Smooth muscle cell (in vitro differentiated cells): ENCODE measurements around the gene GSG1. TPM values are rescaled to one million over a fixed set of nuclear protein-coding genes. Genes with fewer than 3 reads are reported as not detected.
"Not testable (repeated sequence)": the region's sequence is repeated elsewhere in the genome, so short reads cannot be mapped to it uniquely, and the experiment has no call there.

Experiments
- DNase-seq: peaks from one replicate; lab custom pipeline; 2025; ENCODE audit not compliant: unreplicated experiment; lab: John Stamatoyannopoulos, UW
- H2AFZ ChIP-seq: fragments of 200-600 bp; sonication (generic); 2 replicates; pipeline ENCODE4 v1.6.0; 2016; ENCODE audit warnings: antibody characterized with exemption, low read depth, mild to moderate bottlenecking
- H3F3A ChIP-seq: fragments of 200-600 bp; sonication (generic); 2 replicates; pipeline ENCODE4 v1.6.0; 2017; ENCODE audit warnings: antibody characterized with exemption, low read depth
- H3K27ac ChIP-seq: fragments of 200-600 bp; sonication (generic); 2 replicates; pipeline ENCODE4 v1.5.1; 2016; ENCODE audit warnings: low read depth, mild to moderate bottlenecking
- H3K27me3 ChIP-seq: fragments of 200-600 bp; sonication (generic); 2 replicates; pipeline ENCODE4 v1.6.1; 2016; ENCODE audit warnings: low read depth, mild to moderate bottlenecking
- H3K36me3 ChIP-seq: fragments of 200-600 bp; sonication (generic); 2 replicates; pipeline ENCODE4 v1.5.1; 2016; ENCODE audit warnings: low read depth
- H3K4me1 ChIP-seq: fragments of 200-600 bp; sonication (generic); 2 replicates; pipeline ENCODE4 v1.5.1; 2016; ENCODE audit warnings: low read depth
- H3K4me2 ChIP-seq: fragments of 200-600 bp; sonication (generic); 2 replicates; pipeline ENCODE4 v1.6.0; 2016; ENCODE audit warnings: mild to moderate bottlenecking
- H3K4me3 ChIP-seq: fragments of 200-600 bp; sonication (generic); 2 replicates; pipeline ENCODE4 v1.5.1; 2016; ENCODE audit warnings: mild to moderate bottlenecking
- H3K79me2 ChIP-seq: fragments of 200-600 bp; sonication (generic); 2 replicates; pipeline ENCODE4 v1.6.0; 2016; ENCODE audit warnings: low read depth, mild to moderate bottlenecking
- H3K9ac ChIP-seq: fragments of 200-600 bp; sonication (generic); 2 replicates; pipeline ENCODE4 v1.6.0; 2016; ENCODE audit warnings: low read depth
- H3K9me3 ChIP-seq: fragments of 200-600 bp; sonication (generic); replicated peaks from 2 replicates; pipeline ENCODE4 v1.5.1; 2016; ENCODE audit warnings: low read depth
- H4K20me1 ChIP-seq: fragments of 200-600 bp; sonication (generic); 2 replicates; pipeline ENCODE4 v1.6.0; 2016; ENCODE audit warnings: low read depth
- WGBS: methylation state at CpG from one replicate; pipeline ENCODE4 v1.1.7; 2016; ENCODE audit warnings: low lambda C conversion rate; 5-methylcytosine and 5-hydroxymethylcytosine counted together
- polyA plus RNA-seq: library from polyadenylated mRNA; unstranded; fragments of >200 nt; fragmentation: Nextera tagmentation; extraction: Ambion mirVana; gene quantifications from 2 replicates; pipeline ENCODE4 v1.2.1, GENCODE V29; 2016
- total RNA-seq: library from RNA; depleted of rRNA; stranded (reverse); fragments of >200 nt; gene quantifications from 2 replicates; pipeline ENCODE4 v1.2.3, GENCODE V29; 2014
- TF ChIP-seq, protein P1 (sequence below): fragments of 200-600 bp; sonication (generic); IDR thresholded peaks from 2 replicates; pipeline ENCODE4 v1.5.1; 2017; ENCODE audit warnings: borderline replicate concordance, mild to moderate bottlenecking, antibody characterized with exemption; ENCODE audit not compliant: insufficient read depth, poor library complexity, severe bottlenecking

The GSG1 gene
- total and polyA plus RNA-seq, 2 experiments from 2014 or later = not detected

GRCh38 chr12:13062669-13063068, 40.8 kb downstream of the GSG1 start:
- Histone ChIP-seq H3K27ac (no peak overlapping the region), H4K20me1 (no peaks in the 10 kb centered on the region), H3K27me3 (no peaks in the 10 kb centered on the region), H3K9me3 (no peaks in the 10 kb centered on the region), H3K79me2 (no peaks in the 10 kb centered on the region), H2AFZ (no peak overlapping the region), H3K4me2 (no peak overlapping the region), H3K36me3 (no peaks in the 10 kb centered on the region), H3K4me3 (no peak overlapping the region), H3K9ac (no peak overlapping the region), H3F3A (no peaks in the 10 kb centered on the region), H3K4me1 (peaks cover 10% of the 10 kb centered on the region)
- WGBS = 92% methylated on average over 5 of the region's 5 CpGs
- TF ChIP-seq, protein P1, sequence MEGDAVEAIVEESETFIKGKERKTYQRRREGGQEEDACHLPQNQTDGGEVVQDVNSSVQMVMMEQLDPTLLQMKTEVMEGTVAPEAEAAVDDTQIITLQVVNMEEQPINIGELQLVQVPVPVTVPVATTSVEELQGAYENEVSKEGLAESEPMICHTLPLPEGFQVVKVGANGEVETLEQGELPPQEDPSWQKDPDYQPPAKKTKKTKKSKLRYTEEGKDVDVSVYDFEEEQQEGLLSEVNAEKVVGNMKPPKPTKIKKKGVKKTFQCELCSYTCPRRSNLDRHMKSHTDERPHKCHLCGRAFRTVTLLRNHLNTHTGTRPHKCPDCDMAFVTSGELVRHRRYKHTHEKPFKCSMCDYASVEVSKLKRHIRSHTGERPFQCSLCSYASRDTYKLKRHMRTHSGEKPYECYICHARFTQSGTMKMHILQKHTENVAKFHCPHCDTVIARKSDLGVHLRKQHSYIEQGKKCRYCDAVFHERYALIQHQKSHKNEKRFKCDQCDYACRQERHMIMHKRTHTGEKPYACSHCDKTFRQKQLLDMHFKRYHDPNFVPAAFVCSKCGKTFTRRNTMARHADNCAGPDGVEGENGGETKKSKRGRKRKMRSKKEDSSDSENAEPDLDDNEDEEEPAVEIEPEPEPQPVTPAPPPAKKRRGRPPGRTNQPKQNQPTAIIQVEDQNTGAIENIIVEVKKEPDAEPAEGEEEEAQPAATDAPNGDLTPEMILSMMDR = no peak
- no peak for DNase-seq

GRCh38 chr12:13061377-13061776, 42.1 kb downstream of the GSG1 start:
- Histone ChIP-seq H3K27ac (no peak overlapping the region), H3K9me3 (no peaks in the 10 kb centered on the region), H3K4me3 (no peak overlapping the region), H3F3A (no peaks in the 10 kb centered on the region), H3K36me3 (no peaks in the 10 kb centered on the region), H3K27me3 (no peaks in the 10 kb centered on the region), H3K9ac (no peak overlapping the region), H3K79me2 (no peaks in the 10 kb centered on the region), H3K4me1 (peaks cover 10% of the 10 kb centered on the region), H3K4me2 (no peak overlapping the region), H2AFZ (no peak overlapping the region), H4K20me1 (no peaks in the 10 kb centered on the region)
- TF ChIP-seq, protein P1 = no peak
- no peak for DNase-seq
- WGBS = 87% methylated on average over 5 of the region's 5 CpGs

GRCh38 chr12:13060581-13060980, 42.9 kb downstream of the GSG1 start:
- Histone ChIP-seq H3K9me3 (no peaks in the 10 kb centered on the region), H3K4me2 (no peak overlapping the region), H3K79me2 (no peaks in the 10 kb centered on the region), H3K36me3 (no peaks in the 10 kb centered on the region), H3F3A (no peaks in the 10 kb centered on the region), H4K20me1 (no peaks in the 10 kb centered on the region), H2AFZ (no peak overlapping the region), H3K27me3 (no peaks in the 10 kb centered on the region), H3K27ac (no peak overlapping the region), H3K4me3 (no peak overlapping the region), H3K4me1 (peaks cover 7% of the 10 kb centered on the region), H3K9ac (no peak overlapping the region)
- TF ChIP-seq, protein P1 = no peak
- 96% methylated on average over 2 of the region's 2 CpGs for WGBS
- DNase-seq = no peak

DNA sequence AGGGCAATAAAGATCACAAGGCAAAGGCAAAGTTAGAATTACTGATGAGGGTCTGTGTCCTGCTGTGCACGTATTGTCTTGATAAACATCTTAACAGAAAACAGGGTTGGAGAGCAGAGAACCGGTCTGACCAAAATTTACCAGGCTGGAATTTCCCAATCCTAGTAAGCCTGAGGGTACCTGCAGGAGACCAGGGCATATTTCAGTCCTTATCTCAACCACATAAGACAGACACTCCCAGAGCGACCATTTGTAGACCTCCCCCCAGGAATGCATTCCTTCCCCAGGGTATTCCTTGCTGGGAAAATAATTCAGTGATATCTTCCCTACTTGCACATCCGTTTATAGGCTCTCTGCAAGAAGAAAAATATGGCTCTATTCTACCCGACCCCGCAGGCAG, 49.9 kb downstream of the GSG1 start:
- H3K27ac ChIP-seq, H3F3A ChIP-seq, H4K20me1 ChIP-seq, H3K4me1 ChIP-seq, H3K36me3 ChIP-seq, H2AFZ ChIP-seq, H3K4me3 ChIP-seq, H3K79me2 ChIP-seq, H3K4me2 ChIP-seq, DNase-seq, H3K9me3 ChIP-seq, H3K9ac ChIP-seq, H3K27me3 ChIP-seq: not testable (repeated sequence)
- 80% methylated on average over 6 of the region's 6 CpGs for WGBS
